Duodenal mucosa (tissue), 2 donors: ENCODE data around the gene ABHD15.

Experiments used
- H3K27ac ChIP-seq: one replicate; pipeline ENCODE4 v1.7.0; 2013; ENCODE audit warnings: low read depth, low read length
- H3K27me3 ChIP-seq, 2 donors: one replicate each; pipeline ENCODE4 v1.7.0; 2013; ENCODE audit warnings: low read length in 2 of 2, control low read depth in 1 of 2; ENCODE audit not compliant: insufficient read depth in 2 of 2, control insufficient read depth in 1 of 2
- H3K36me3 ChIP-seq, 2 donors: one replicate each; pipeline ENCODE4 v1.7.0; 2013; ENCODE audit warnings: low read length in 2 of 2, control low read depth in 1 of 2; ENCODE audit not compliant: insufficient read depth in 2 of 2, control insufficient read depth in 1 of 2
- H3K4me1 ChIP-seq, 2 donors: one replicate each; pipeline ENCODE4 v1.7.0; 2013; ENCODE audit warnings: low read length in 2 of 2, control low read depth in 1 of 2; ENCODE audit not compliant: insufficient read depth in 2 of 2, control insufficient read depth in 1 of 2
- H3K4me3 ChIP-seq, 2 donors: one replicate each; pipeline ENCODE4 v1.7.0; 2013; ENCODE audit warnings: low read length in 2 of 2, low read depth in 1 of 2
- H3K9ac ChIP-seq, 2 donors: one replicate each; pipeline ENCODE4 v1.7.0; 2013; ENCODE audit warnings: low read length in 2 of 2, low read depth in 1 of 2
- H3K9me3 ChIP-seq, 2 donors: one replicate each; pipeline ENCODE4 v1.7.0; 2013; ENCODE audit warnings: low read length in 2 of 2, control low read depth in 1 of 2; ENCODE audit not compliant: control insufficient read depth in 1 of 2

The ABHD15 gene

GRCh38 chr17:29593591-29594518 is 27.0 kb upstream of the ABHD15 start:
- Histone ChIP-seq H3K27ac (no peak overlapping the region), H3K36me3 (no peaks in the 10 kb centered on the region), H3K9ac (no peak overlapping the region), H3K4me1 (peaks cover 29 to 38% of the 10 kb centered on the region in 2 donors), H3K4me3 (peak overlapping the region; percentile 57 to 61), H3K27me3 (no peaks in the 10 kb centered on the region), H3K9me3 (no peaks in the 10 kb centered on the region)

- Histone ChIP-seq H3K27ac (no peak within 1 kb of the TSS), H3K4me1 (peaks cover 35 to 44% of the 10 kb centered on the region in 2 donors), H3K36me3 (no peaks in the 10 kb centered on the region), H3K9me3 (no peaks in the 10 kb centered on the region), H3K9ac (peak within 1 kb of the TSS; percentile 32 to 46), H3K4me3 (peak within 1 kb of the TSS; percentile 61 to 70), H3K27me3 (no peaks in the 10 kb centered on the region)
These were observed 26.2 kb upstream of the ABHD15 start, which contains the start of gene ANKRD13B for GRCh38 chr17:29592850-29593551. Gene ANKRD13B, plus strand, starts transcription at chr17:29593132. Its CDS starts 490 bp downstream, at chr17:29593622.

- Histone ChIP-seq H3K9me3 (no peaks in the 10 kb centered on the region), H3K27ac (no peak overlapping the region), H3K4me3 (peak overlapping the region; percentile 55 to 70), H3K9ac (peak overlapping the region; percentile 32 to 46), H3K27me3 (no peaks in the 10 kb centered on the region), H3K4me1 (peaks cover 44 to 49% of the 10 kb centered on the region in 2 donors), H3K36me3 (no peaks in the 10 kb centered on the region)
These were observed 25.1 kb upstream of the ABHD15 start for GRCh38 chr17:29591737-29592608.

- no peaks in the 10 kb centered on the region for H3K9me3 ChIP-seq
- H3K27ac ChIP-seq, result no peak overlapping the region
- H3K27me3 ChIP-seq, result no peaks in the 10 kb centered on the region
- H3K36me3 ChIP-seq, result no peaks in the 10 kb centered on the region
- peak overlapping the region; percentile 55 to 58 for H3K4me3 ChIP-seq
- H3K4me1 ChIP-seq, result peaks cover 49 to 51% of the 10 kb centered on the region in 2 donors
- no peak overlapping the region for H3K9ac ChIP-seq
These were observed 24.4 kb upstream of the ABHD15 start for GRCh38 chr17:29591146-29591736.

DNA sequence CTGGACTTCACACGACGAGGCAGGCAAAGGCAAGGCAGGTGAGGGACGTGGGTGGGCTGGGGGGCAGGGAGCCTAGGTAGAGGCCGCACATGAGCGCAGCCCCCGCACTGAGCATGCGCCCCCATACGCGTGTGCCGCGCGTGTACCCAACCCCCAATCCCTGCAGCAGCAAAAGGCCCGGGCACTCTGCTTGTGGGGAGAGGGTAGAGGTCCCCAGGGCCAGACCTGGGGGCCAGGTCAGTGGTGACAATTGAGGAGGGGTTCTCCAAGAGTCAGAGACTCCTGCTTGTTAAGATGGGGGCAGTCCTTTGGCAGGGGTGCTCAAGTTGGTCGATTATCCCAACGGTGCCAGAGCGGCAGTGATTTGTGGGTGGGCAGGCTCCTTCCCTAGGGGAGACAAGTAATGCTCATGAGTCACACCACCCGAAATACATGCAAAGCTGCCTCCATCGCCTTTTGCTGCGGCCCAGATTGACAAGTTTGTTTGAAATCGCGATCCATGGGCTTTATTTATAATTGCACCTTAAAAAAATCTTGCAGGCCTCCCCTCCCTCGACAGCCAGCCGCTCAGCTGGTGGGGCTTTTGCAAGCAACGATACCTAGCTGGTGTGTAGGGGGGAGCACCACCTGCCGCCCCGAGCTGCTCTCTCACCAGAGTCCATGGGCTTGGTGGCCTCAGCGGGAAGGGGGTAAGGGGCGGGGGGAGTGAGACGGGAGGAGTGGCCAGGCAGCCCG is 23.7 kb upstream of the ABHD15 start:
- Histone ChIP-seq H3K36me3 (no peaks in the 10 kb centered on the region), H3K9me3 (no peaks in the 10 kb centered on the region), H3K27ac (no peak overlapping the region), H3K9ac (peak overlapping the region in 1 of 2 donors; percentile 69), H3K4me3 (peak overlapping the region; percentile 76), H3K4me1 (peaks cover 49 to 53% of the 10 kb centered on the region in 2 donors), H3K27me3 (no peaks in the 10 kb centered on the region)

GRCh38 chr17:29589524-29590410 is 22.9 kb upstream of the ABHD15 start, which contains the start of gene GIT1:
Gene GIT1, minus strand, starts transcription at chr17:29589648. Its CDS starts 270 bp downstream, at chr17:29589378.
- H3K27ac ChIP-seq, result peak within 1 kb of the TSS; percentile 65
- peak within 1 kb of the TSS; percentile 84 to 89 for H3K4me3 ChIP-seq
- H3K27me3 ChIP-seq, result no peaks in the 10 kb centered on the region
- no peaks in the 10 kb centered on the region for H3K36me3 ChIP-seq
- no peaks in the 10 kb centered on the region for H3K9me3 ChIP-seq
- H3K4me1 ChIP-seq, result peaks cover 55 to 60% of the 10 kb centered on the region in 2 donors
- H3K9ac ChIP-seq, result peak within 1 kb of the TSS; percentile 76 to 87

GRCh38 chr17:29588562-29589411 is 21.9 kb upstream of the ABHD15 start:
- Histone ChIP-seq H3K4me3 (peak overlapping the region; percentile 84 to 89), H3K4me1 (peaks cover 53 to 60% of the 10 kb centered on the region in 2 donors), H3K27me3 (no peaks in the 10 kb centered on the region), H3K9ac (peak overlapping the region; percentile 68 to 87), H3K27ac (no peak overlapping the region), H3K36me3 (no peaks in the 10 kb centered on the region), H3K9me3 (no peaks in the 10 kb centered on the region)

DNA sequence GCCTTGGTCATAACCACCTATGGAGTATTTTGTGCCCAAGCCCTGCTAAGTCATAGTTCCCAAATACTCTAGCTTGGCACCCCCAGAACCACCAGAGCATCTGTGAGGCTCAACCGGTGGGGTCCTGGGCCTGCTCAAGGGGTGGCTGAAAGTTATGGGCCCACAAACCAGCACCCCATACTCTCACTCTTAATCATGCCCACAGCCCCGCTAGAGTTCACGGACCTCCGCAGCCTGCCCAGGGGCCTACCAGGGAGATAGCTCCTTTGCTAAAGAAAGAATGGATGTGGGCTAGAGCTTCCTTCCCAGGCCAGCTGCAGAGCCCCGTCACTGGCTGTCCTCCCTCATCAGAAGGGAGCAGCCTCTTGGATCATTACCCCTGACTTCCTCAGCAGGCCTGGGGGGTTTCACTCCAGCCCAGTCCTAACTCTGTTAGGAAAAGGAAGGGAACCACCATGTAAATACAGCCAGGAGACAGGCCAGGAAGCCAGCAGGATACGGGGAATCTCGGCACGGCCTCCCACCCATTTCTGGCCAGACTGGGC is 21.3 kb upstream of the ABHD15 start:
- no peaks in the 10 kb centered on the region for H3K36me3 ChIP-seq
- no peaks in the 10 kb centered on the region for H3K27me3 ChIP-seq
- peak overlapping the region; percentile 84 to 89 for H3K4me3 ChIP-seq
- H3K9me3 ChIP-seq, result no peaks in the 10 kb centered on the region
- no peak overlapping the region for H3K27ac ChIP-seq
- H3K4me1 ChIP-seq, result peaks cover 55 to 60% of the 10 kb centered on the region in 2 donors
- peak overlapping the region; percentile 68 to 87 for H3K9ac ChIP-seq
